AG04449 (cell line): ENCODE data around the gene CCDC85B.
A peak's percentile ranks its signal among the peaks of the same experiment; 100 is the strongest.
"Not testable (repeated sequence)": the region's sequence is repeated elsewhere in the genome, so short reads cannot be mapped to it uniquely, and the experiment has no call there.

ENCODE experiments used
- CTCF ChIA-PET: fragments of 350-600 bp; formaldehyde crosslinking; extraction: SDS; loops from one replicate; lab custom pipeline; 2021; ENCODE audit warnings: antibody characterized with exemption; lab: Yijun Ruan, JAX
- POLR2A ChIA-PET: fragments of 400-600, 350-600 bp; formaldehyde crosslinking; extraction: SDS; loops from one replicate; lab custom pipeline; 2020; ENCODE audit warnings: antibody characterized with exemption, inconsistent platforms; lab: Yijun Ruan, JAX
- DNase-seq: peaks from one replicate; pipeline ENCODE4 v3.0.0-alpha.2; 2010; ENCODE audit warnings: low read depth, low spot score
- H3K4me3 ChIP-seq: 2 replicates; pipeline ENCODE4 v1.5.1; 2011; ENCODE audit warnings: low read depth, mild to moderate bottlenecking, control low read depth, low read length
- TF ChIP-seq, protein P1 (sequence below): IDR thresholded peaks from one replicate; pipeline ENCODE4 v1.5.1; 2011; ENCODE audit warnings: mild to moderate bottlenecking, moderate library complexity, low read length, control low read depth, inconsistent platforms; ENCODE audit not compliant: insufficient read depth; ENCODE audit errors: missing control alignments

Gene CCDC85B

DNA sequence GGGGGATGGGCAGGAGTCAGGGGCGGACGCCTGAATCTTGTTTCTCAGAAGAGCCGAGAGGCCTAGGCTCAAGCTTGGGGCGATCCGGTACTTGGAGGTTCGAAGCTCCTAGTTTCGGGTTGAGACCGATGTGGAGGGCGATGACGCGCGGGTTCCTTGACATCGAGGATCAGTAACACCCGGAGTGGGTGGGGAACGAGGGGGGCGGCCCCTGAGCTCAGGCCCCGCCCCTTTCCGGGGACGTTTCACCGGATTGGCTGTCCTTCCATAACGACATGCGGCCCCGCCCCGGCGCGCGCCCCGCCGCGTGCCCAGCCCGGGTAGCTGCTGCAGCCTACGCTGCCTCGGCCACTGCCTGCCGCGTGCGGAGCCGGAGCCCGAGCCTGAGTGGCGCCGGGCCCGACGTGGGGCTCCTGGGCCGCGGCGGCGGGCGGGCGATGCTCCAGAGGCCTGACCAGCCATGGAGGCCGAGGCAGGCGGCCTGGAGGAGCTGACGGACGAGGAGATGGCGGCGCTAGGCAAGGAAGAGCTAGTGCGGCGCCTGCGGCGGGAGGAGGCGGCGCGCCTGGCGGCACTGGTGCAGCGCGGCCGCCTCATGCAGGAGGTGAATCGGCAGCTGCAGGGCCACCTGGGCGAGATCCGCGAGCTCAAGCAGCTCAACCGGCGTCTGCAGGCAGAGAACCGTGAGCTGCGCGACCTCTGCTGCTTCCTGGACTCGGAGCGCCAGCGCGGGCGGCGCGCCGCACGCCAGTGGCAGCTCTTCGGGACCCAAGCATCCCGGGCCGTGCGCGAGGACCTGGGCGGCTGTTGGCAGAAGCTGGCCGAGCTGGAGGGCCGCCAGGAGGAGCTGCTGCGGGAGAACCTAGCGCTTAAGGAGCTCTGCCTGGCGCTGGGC lies at the start of gene CCDC85B:
Gene CCDC85B, plus strand, starts transcription at position 350 of the 895 bp plus-strand sequence. Its CDS starts 111 bp downstream, at position 461.
- peak within 1 kb of the TSS; percentile 73 for H3K4me3 ChIP-seq
- POLR2A ChIA-PET, result interaction anchor here (0.7 to 8.7 kb wide), 18 partner anchors 9 to 232 kb away, joined by 3 to 136 read pairs (median 4); partner anchors contain the start of genes C11orf68, CFL1, DRAP1 and FOSL1
- CTCF ChIA-PET, result interaction anchor here (0.9 to 33.3 kb wide), 18 partner anchors 9 to 185 kb away, joined by 3 to 1090 read pairs (median 9); partner anchors contain the start of genes C11orf68, CTSW, EFEMP2 and FOSL1
- peak; percentile 66 for DNase-seq
- TF ChIP-seq, protein P1, sequence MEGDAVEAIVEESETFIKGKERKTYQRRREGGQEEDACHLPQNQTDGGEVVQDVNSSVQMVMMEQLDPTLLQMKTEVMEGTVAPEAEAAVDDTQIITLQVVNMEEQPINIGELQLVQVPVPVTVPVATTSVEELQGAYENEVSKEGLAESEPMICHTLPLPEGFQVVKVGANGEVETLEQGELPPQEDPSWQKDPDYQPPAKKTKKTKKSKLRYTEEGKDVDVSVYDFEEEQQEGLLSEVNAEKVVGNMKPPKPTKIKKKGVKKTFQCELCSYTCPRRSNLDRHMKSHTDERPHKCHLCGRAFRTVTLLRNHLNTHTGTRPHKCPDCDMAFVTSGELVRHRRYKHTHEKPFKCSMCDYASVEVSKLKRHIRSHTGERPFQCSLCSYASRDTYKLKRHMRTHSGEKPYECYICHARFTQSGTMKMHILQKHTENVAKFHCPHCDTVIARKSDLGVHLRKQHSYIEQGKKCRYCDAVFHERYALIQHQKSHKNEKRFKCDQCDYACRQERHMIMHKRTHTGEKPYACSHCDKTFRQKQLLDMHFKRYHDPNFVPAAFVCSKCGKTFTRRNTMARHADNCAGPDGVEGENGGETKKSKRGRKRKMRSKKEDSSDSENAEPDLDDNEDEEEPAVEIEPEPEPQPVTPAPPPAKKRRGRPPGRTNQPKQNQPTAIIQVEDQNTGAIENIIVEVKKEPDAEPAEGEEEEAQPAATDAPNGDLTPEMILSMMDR, result peak; percentile 21

DNA sequence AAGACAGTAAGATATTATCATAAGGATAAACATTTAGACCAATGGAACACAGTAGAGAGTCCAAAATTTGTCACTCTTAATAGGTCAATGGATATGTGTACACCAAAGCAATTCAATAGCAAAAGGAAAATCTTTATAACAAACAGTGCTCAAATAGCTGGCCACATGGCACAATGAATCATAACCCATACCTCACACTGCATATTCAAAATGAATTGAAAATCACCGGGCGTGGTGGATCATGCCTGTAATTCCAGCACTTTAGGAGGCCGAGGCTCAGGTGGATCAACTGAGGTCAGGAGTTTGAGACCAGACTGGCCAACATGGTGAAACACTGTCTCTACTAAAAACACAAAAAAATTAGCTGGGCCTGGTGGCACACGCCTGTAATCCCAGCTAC lies 48.3 kb upstream of the CCDC85B start:
- DNase-seq, result no peak
- H3K4me3 ChIP-seq, result no peak overlapping the region
- ChIA-PET CTCF (interaction anchor here (1.5 to 2.4 kb wide), 2 partner anchors 10 to 24 kb away, joined by 5 to 7 read pairs; no protein-coding TSS in a partner anchor), POLR2A (no interaction called here)
- TF ChIP-seq, protein P1, result no peak

DNA sequence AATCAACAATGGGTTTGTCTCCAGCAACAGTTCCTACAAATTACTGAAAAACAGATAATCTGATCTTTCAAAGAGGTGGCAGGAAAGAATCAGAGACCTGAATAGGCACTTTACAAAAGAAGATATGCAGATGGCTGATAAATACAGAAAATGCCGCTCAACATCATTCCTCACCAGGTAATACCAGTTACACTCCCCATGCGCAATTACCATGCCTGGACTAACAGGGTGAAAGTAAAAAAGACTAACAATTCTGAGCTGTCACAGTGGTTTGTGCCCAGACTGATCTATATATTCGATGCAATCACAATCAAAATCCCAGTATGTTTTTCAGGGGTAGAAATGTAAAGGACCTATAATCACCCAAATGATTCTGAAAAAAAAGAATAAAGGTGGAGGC lies 46.7 kb upstream of the CCDC85B start:
- ChIA-PET POLR2A (no interaction called here), CTCF (interaction anchor here (1.2 to 2.4 kb wide), 5 partner anchors 16 to 138 kb away, joined by 3 to 6 read pairs (median 4); partner anchors contain the start of genes FIBP and MUS81)
- no peak for DNase-seq
- no peak overlapping the region for H3K4me3 ChIP-seq
- TF ChIP-seq, protein P1, result no peak

DNA sequence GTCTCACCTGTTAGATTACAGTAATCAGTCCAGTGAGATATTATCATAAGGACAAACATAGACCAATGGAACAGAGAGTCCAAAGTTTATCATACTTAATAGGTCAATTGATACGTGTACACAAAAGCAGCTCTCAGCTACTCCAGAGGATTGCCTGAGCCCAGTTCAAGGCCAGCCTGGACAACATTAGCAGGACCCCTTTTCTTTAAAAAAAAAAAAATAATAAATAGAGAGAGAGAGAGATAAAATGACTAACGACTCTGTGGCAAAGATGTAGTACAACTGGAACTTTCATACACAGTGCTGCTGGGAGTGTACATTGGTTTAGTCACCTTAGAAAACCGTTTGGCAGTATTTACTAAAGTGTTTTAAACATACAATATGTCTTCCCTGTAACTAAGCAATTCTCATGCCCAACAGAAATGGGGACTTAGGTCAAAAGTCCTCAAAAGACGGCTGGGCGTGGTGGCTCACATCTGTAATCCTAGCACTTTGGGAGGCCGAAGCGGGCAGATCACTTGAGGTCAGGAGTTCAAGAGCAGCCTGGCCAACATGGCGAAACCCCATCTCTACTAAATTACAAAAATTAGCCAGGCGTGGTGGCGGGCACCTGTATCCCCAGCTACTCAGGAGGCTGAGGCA lies 46.1 kb upstream of the CCDC85B start:
- DNase-seq, result no peak
- ChIA-PET CTCF (interaction anchor here (1.3 to 2.4 kb wide), 4 partner anchors 16 to 139 kb away, joined by 3 to 6 read pairs (median 4); partner anchors contain the start of gene MUS81), POLR2A (no interaction called here)
- TF ChIP-seq, protein P1, result no peak
- H3K4me3 ChIP-seq, result no peak overlapping the region

DNA sequence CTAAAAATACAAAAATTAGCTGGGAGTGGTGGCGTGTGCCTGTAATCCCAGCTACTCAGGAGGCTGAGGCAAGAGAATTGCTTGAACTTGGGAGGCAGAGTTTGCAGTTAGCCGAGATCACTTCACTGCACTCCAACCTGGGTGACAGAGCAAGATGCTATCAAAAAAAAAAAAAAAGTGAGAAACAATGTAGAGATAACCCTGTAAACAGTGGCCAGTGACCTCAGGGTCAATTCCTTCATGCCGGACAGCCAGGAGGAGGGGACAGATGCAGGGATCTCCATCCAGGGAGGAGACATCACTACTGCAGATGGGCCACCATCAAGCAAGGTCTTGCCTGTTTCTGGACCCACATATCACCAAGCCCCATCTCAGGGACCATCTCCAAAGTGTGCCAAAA lies 42.7 kb upstream of the CCDC85B start:
- TF ChIP-seq, protein P1, result no peak
- no peak for DNase-seq
- ChIA-PET CTCF (interaction anchor here (0.9 to 5.3 kb wide), 5 partner anchors 9 to 30 kb away, joined by 3 to 41 read pairs (median 5); partner anchors contain the start of gene MUS81), POLR2A (interaction anchor here (0.6 to 4.3 kb wide), 4 partner anchors 11 to 14 kb away, joined by 3 to 42 read pairs (median 4); partner anchors contain the start of genes CFL1, MUS81 and SNX32)
- no peak overlapping the region for H3K4me3 ChIP-seq

DNA sequence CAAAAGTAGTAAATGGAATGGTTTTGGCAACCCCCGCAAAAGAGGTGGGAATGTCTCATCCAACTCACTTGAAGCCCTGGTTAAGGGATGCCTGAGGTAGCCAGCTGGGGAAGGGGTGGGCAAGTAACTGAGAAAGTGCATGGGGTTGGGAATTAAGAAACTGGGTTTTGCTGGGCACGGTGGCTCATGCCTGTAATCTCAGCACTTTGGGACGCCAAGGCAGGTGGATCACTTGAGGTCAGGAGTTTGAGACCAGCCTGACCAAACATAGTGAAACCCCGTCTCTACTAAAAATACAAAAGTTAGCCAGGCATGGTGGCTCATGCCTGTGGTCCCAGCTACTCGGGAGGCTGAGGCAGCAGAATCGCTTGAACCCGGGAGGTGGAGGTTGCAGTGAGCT lies 41.8 kb upstream of the CCDC85B start:
- ChIA-PET POLR2A (interaction anchor here (0.6 to 4.3 kb wide), 5 partner anchors 10 to 758 kb away, joined by 3 to 42 read pairs (median 3); partner anchors contain the start of genes CFL1, MUS81 and SNX32), CTCF (interaction anchor here (0.9 to 5.3 kb wide), 3 partner anchors 11 to 36 kb away, joined by 4 to 41 read pairs (median 5); partner anchors contain the start of gene MUS81)
- H3K4me3 ChIP-seq, DNase-seq: not testable (repeated sequence)
